GM18868 (cell line): ENCODE data around the gene GYPB.
"Not testable (repeated sequence)": the region's sequence is repeated elsewhere in the genome, so short reads cannot be mapped to it uniquely, and the experiment has no call there.

ENCODE experiments used
- ATAC-seq: cut with Tn5 transposase; IDR thresholded peaks from one replicate; pipeline ENCODE4 v1.9.1; 2021; ENCODE audit warnings: mild to moderate bottlenecking, moderate library complexity; ENCODE audit not compliant: unreplicated experiment

Gene GYPB

GRCh38 chr4:143950185-143950584 is 69.0 kb downstream of the GYPB start:
- not testable (repeated sequence) for ATAC-seq

- not testable (repeated sequence) for ATAC-seq
These were observed 71.7 kb downstream of the GYPB start for GRCh38 chr4:143947493-143947892.
